Motor neuron (in vitro differentiated cells): ENCODE results near the gene EAF1. TPM values are rescaled to one million over a fixed set of nuclear protein-coding genes. Genes with fewer than 3 reads are reported as not detected.
A peak's percentile ranks its signal among the peaks of the same experiment; 100 is the strongest.

Experiments used
- ATAC-seq, 8 experiments: fragments of 200-7000 bp; cut with Tn5 transposase; replicated peaks in 6 of 8; 2 replicates each; pipeline ENCODE4 v1.8.0; 2021; ENCODE audit warnings: mild to moderate bottlenecking in 8 of 8, moderate library complexity in 8 of 8
- H3K27ac ChIP-seq, 2 donors: fragments of 250-450 bp; sonication (Bioruptor Pico); 2 replicates each; pipeline ENCODE4 v1.9.0; 2021; ENCODE audit warnings: antibody characterized with exemption in 2 of 2, mild to moderate bottlenecking in 2 of 2, moderate library complexity in 1 of 2
- H3K4me1 ChIP-seq, 2 donors: fragments of 250-450 bp; sonication (Bioruptor Pico); replicated peaks in 1 of 2; 2 replicates each; pipeline ENCODE4 v1.6.1; 2021; ENCODE audit warnings: antibody characterized with exemption in 2 of 2, mild to moderate bottlenecking in 2 of 2, moderate library complexity in 1 of 2
- H3K4me3 ChIP-seq, 5 donors: fragments of 250-450 bp; sonication (Bioruptor Pico); 2 replicates each; pipeline ENCODE4 v1.9.0; 2021; ENCODE audit warnings: antibody characterized with exemption in 5 of 5, mild to moderate bottlenecking in 5 of 5, moderate library complexity in 4 of 5
- WGBS, 10 experiments: fragments of 450-650 bp; shearing (Covaris generic); methylation state at CpG; one replicate each; pipeline ENCODE4 v1.0.0; 2022; 5-methylcytosine and 5-hydroxymethylcytosine counted together
- in situ Hi-C, 9 experiments: fragments of 400-800 bp; cut with MboI; loops; one replicate each; pipeline ENCODE4 v1.15.0; 2021; ENCODE audit warnings: low sequenced_read_pairs in 9 of 9, low pct_unique_long_range_greater_than_20kb in 2 of 9; ENCODE audit not compliant: unreplicated experiment in 9 of 9
- total RNA-seq, 8 experiments: library from RNA; unstranded; fragments of 300-600 nt; gene quantifications; 2 replicates each; pipeline versions ENCODE4 v1.2.3 to v1.2.4, GENCODE V29; 2022

Gene EAF1
- total RNA-seq, 8 experiments from 2014 or later: 16.8 to 34.4 (median 26.7) TPM

DNA sequence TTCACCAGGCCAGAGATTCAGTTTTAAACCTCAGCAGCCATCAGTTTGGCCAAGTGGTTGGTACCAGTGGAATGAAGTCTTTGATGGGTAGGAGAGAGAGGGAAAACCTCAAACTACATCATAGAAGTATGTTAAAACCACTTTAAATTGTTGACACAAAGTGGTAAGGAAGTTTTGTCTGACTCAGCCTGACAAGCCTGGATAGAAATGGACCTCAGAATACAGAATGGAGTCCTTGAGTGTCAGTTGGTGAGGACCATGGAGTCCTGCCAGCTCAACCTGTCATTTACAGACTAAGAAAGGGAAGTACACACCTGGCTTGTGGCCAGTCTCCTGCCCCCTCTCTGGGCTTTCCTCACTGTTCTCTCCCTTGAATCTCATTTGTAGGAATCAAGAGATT, 12.1 kb downstream of the EAF1 start:
- no peak for ATAC-seq
- no peak overlapping the region for H3K27ac ChIP-seq
- H3K4me3 ChIP-seq: no peak overlapping the region
- H3K4me1 ChIP-seq: no peaks in the 10 kb centered on the region
- in situ Hi-C loops: loop anchor here in 3 of 9 experiments (10.0 to 25.0 kb wide), 2 partner anchors 115 to 123 kb away; no protein-coding TSS in a partner anchor

- WGBS, 10 experiments: 76 to 100% (median 88%) methylated on average over 1 to 4 of the region's 4 CpGs; no CpG with 5 or more reads in 3 of the 10 experiments
- no peaks in the 10 kb centered on the region for H3K4me1 ChIP-seq
- ATAC-seq: no peak
- H3K4me3 ChIP-seq: no peak overlapping the region
- in situ Hi-C loops: loop anchor here in 1 of 9 experiments (25.0 kb wide), 1 partner anchor 121 kb away; no protein-coding TSS in a partner anchor
- no peak overlapping the region for H3K27ac ChIP-seq
Measured at GRCh38 chr3:15440891-15441290, 13.5 kb downstream of the EAF1 start.

DNA sequence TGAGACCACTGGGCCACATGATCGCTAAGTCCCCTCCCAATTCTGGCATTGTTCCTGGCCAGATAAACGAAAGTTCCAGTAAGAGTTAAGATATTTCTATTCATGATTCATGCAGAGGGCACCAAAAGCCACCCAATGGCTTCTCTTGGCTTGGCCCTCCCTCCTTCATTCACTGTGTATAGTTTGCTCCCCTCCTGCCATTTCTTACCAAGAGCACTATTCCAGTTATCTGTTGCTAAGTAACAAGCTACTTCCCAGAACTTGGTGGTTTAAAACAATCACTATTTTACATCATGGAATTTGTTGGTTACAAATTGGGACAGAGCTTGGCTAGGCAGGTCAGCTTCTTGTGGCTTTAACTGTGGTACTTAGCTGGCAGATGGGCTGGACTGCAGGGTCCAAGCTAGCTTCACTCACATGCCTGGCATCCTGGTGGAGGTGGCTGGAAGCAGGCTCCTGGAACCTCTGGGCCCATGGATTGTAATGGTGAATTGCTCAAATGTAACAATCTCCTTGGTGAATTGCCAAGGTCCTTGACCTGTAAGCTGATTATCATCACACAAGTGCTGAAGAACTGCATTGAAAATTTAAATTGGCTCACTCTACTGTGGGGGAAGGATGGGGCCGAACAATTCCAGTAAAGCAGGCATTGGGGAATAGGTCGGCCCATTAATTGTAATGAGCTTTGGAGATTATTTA, 16.6 kb downstream of the EAF1 start:
- no peak overlapping the region for H3K27ac ChIP-seq
- no peaks in the 10 kb centered on the region for H3K4me1 ChIP-seq
- peak in 3 of 8 experiments; percentile 45 to 65 (median 46) for ATAC-seq
- in situ Hi-C loops: loop anchor here in 1 of 9 experiments (25.0 kb wide), 1 partner anchor 118 kb away; no protein-coding TSS in a partner anchor
- 56 to 94% (median 82%) methylated on average over 1 to 3 of the region's 4 CpGs; no CpG with 5 or more reads in 3 of the 10 experiments for WGBS, 10 experiments
- no peak overlapping the region for H3K4me3 ChIP-seq

- in situ Hi-C loops: loop anchor here in 1 of 9 experiments (25.0 kb wide), 1 partner anchor 113 kb away; no protein-coding TSS in a partner anchor
- no peak overlapping the region for H3K27ac ChIP-seq
- peak in 3 of 8 experiments; percentile 51 to 69 (median 68) for ATAC-seq
- H3K4me1 ChIP-seq: no peaks in the 10 kb centered on the region
- 17 to 35% methylated on average over 1 to 2 of the region's 3 CpGs; no CpG with 5 or more reads in 8 of the 10 experiments for WGBS, 10 experiments
- H3K4me3 ChIP-seq: no peak overlapping the region
Measured at GRCh38 chr3:15449489-15450224, 22.3 kb downstream of the EAF1 start.

- peak in 3 of 8 experiments; percentile 47 to 58 (median 48) for ATAC-seq
- no peaks in the 10 kb centered on the region for H3K4me1 ChIP-seq
- WGBS, 10 experiments: 40 to 100% (median 92%) methylated on average over 1 to 6 of the region's 12 CpGs; no CpG with 5 or more reads in 3 of the 10 experiments
- no peak overlapping the region for H3K27ac ChIP-seq
- H3K4me3 ChIP-seq: no peak overlapping the region
- in situ Hi-C loops: no loop called here
Measured at GRCh38 chr3:15450438-15451215, 23.2 kb downstream of the EAF1 start.

DNA sequence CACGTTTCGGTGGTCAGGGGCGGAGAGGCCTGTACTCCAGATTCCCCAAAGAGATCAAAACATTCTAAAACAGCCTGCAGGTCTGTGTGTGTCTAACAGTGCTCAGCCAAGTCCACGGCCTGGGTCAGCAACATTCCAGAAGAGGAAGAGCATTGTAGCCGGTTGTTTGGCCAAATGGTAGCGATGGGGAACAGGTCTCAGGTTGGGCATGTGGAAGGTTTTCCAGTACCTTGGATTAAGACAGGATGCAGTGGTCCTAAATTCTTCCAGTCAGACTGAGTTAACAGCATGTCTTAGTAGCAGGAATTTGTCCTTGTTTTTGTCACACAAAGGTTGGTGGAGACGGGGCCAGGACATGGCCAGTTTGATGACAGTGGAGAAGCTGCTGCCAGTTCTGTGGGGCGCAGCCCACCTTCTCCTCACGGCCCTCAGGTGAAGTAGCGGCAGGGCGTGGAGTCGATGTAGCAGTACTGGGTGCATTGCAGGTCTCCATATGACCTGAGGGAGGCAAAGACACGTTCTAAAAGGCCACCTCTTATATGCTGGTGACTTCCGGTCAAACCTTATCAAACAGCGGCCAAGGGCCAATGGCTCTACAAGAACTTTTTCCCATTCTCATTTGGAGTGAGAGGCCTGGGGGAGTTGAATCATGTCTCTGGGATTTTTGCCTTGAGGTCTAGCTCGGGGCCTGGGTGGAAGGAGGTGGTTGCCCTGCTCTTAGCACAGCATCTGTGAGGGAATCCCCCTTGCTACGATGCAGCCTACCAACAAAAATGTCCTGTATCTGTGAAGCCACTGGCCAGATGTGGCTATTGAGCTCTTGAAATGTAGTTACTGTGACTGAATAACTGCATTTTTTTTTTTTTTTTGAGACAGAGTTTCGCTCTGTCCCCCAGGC, 24.1 kb downstream of the EAF1 start:
- H3K4me1 ChIP-seq: no peaks in the 10 kb centered on the region
- H3K4me3 ChIP-seq: no peak overlapping the region
- in situ Hi-C loops: no loop called here
- WGBS, 10 experiments: 87 to 100% (median 93%) methylated on average over 1 to 11 of the region's 18 CpGs; no CpG with 5 or more reads in 1 of the 10 experiments
- no peak overlapping the region for H3K27ac ChIP-seq
- ATAC-seq: no peak

DNA sequence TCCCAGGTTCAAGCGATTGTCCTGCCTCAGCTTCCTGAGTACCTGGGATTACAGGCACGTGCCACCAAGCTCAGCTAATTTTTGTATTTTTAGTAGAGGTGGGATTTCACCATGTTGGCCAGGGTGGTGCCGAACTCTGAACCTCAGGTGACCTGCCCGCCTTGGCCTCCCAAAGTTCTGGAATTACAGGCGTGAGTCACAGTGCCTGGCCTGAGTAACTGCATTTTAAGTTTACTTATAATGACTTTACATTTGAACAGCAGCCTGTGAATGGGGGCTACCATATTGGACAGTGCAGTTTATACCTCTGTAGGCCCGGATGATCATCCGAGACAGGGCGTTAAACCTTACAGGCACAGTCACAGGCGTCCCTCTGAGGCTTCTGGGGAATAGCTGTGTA, 24.8 kb downstream of the EAF1 start:
- WGBS, 10 experiments: 60 to 100% (median 86%) methylated on average over 1 to 8 of the region's 9 CpGs; no CpG with 5 or more reads in 2 of the 10 experiments
- H3K27ac ChIP-seq: no peak overlapping the region
- no peak overlapping the region for H3K4me3 ChIP-seq
- no peak for ATAC-seq
- H3K4me1 ChIP-seq: no peaks in the 10 kb centered on the region
- in situ Hi-C loops: no loop called here

- WGBS, 10 experiments: 60 to 100% (median 89%) methylated on average over 1 to 3 of the region's 5 CpGs; no CpG with 5 or more reads in 4 of the 10 experiments
- no peaks in the 10 kb centered on the region for H3K4me1 ChIP-seq
- ATAC-seq: no peak
- in situ Hi-C loops: no loop called here
- H3K4me3 ChIP-seq: no peak overlapping the region
- H3K27ac ChIP-seq: no peak overlapping the region
Measured at GRCh38 chr3:15452961-15453360, 25.6 kb downstream of the EAF1 start.

GRCh38 chr3:15453501-15453900, 26.1 kb downstream of the EAF1 start:
- ATAC-seq: no peak

DNA sequence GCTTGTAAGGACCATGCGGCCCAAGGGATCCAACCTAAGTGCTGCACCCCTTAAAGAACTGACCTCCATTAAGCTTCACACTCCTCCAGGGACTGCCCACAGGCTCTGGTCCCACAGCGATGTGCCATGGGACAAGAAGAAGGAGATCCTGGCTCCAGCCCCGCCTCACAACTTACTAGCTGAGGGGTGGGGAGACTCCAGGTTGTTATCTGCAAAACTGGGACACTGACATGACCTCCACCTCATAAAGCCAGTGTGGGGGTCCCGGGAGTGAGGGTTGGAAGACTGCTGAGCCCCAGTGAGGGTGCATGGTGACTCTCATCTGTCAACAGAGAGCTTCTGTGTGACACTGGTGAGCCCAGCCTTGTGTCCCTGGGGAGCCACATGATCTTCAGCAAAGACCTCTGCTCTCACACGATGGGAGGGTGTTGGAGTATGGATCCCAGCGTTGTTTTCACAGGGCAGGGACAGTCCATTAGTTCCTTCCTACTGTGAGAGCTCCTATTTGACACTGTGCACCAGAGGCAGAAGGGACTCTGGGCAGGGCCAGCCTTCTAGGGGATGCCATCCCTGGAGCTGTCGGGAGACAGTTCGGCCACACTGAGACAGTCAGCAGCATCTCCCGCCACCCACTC, 26.7 kb downstream of the EAF1 start:
- in situ Hi-C loops: no loop called here
- 80 to 90% (median 83%) methylated on average over 1 to 4 of the region's 9 CpGs; no CpG with 5 or more reads in 6 of the 10 experiments for WGBS, 10 experiments
- Histone ChIP-seq H3K4me3 (no peak overlapping the region), H3K27ac (no peak overlapping the region), H3K4me1 (no peaks in the 10 kb centered on the region)
- no peak for ATAC-seq

More at GRCh38 chr3:15453501-15453900, 26.1 kb downstream of the EAF1 start:
- WGBS, 10 experiments: 56 to 100% (median 80%) methylated on average over 1 to 3 of the region's 8 CpGs; no CpG with 5 or more reads in 7 of the 10 experiments
- in situ Hi-C loops: no loop called here
- no peak overlapping the region for H3K27ac ChIP-seq
- H3K4me1 ChIP-seq: no peaks in the 10 kb centered on the region
- no peak overlapping the region for H3K4me3 ChIP-seq

DNA sequence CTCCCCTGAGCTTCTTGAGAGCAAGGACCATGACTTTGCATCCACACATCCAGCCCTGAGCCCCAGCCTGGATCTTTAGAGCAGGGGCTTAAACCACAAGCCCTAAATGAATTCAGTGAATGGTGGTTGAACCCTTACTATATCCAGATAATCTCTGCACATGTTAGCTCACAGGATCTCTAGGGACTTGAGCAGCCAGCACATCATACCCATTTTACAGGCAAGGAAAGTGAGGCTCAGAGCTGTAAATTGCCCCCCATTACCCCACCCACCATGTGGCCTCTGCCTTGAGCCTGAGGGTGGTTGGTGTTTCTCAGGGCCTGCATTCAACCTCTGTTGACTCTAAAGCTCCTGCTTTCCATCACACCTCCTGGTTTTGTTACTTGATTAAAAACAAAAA, 27.6 kb downstream of the EAF1 start:
- Histone ChIP-seq H3K4me1 (no peaks in the 10 kb centered on the region), H3K4me3 (no peak overlapping the region), H3K27ac (no peak overlapping the region)
- in situ Hi-C loops: no loop called here
- ATAC-seq: no peak

GRCh38 chr3:15455756-15456155, 28.4 kb downstream of the EAF1 start:
- H3K4me1 ChIP-seq: no peaks in the 10 kb centered on the region
- ATAC-seq: no peak
- in situ Hi-C loops: no loop called here
- H3K4me3 ChIP-seq: no peak overlapping the region
- 80 to 100% (median 95%) methylated on average over 2 to 6 of the region's 7 CpGs; no CpG with 5 or more reads in 6 of the 10 experiments for WGBS, 10 experiments
- no peak overlapping the region for H3K27ac ChIP-seq
